ENCODE results near the gene DNM1L. TPM values are rescaled to one million over a fixed set of nuclear protein-coding genes. Genes with fewer than 3 reads are reported as not detected.
A peak's percentile ranks its signal among the peaks of the same experiment; 100 is the strongest.

DNM1L gene
- total and polyA plus RNA-seq, 10 of the 15 experiments (the other 5 are each of a cell fraction or from before 2014, with no cell fraction given), result 23.1 to 201 (median 63.9) TPM

- TF ChIP-seq POLR2AphosphoS2 (IDR thresholded peaks at IDR 0.05; ENCODE audit: low read depth, low read length), result no peak
- TF ChIP-seq EGR1 (IDR thresholded peaks at IDR 0.05; ENCODE audit: borderline replicate concordance in 1 of 2, low read depth in 2 of 2, low read length in 2 of 2), result no peak
- TF ChIP-seq FOXK2 (IDR thresholded peaks at IDR 0.05), result no peak
- no peak for TF ChIP-seq SKIL (IDR thresholded peaks at IDR 0.05; ENCODE audit: low read depth, poor library complexity, severe bottlenecking)
- no peak for TF ChIP-seq USF2 (IDR thresholded peaks at IDR 0.05; ENCODE audit: borderline replicate concordance, low read depth, low read length)
- TF ChIP-seq ZBTB4 (CRISPR knock-in tag; IDR thresholded peaks at IDR 0.05), result no peak
- no peak for TF ChIP-seq RBBP5 (conservative IDR thresholded peaks at IDR 0.05)
- no peak for TF ChIP-seq JUNB (IDR thresholded peaks at IDR 0.05)
- TF ChIP-seq YY1 (IDR thresholded peaks at IDR 0.05; ENCODE audit: low read depth, low read length), result peak; percentile 77; the same call in 1 of the 2 replicates
- TF ChIP-seq POLR2A (IDR thresholded peaks at IDR 0.05; ENCODE audit: low read depth, low read length), result peak; percentile 76
These were observed 76.1 kb downstream of the DNM1L start (continued) for GRCh38 chr12:32755051-32755653.

Data from GM12878 (cell line).